ENCODE results near the gene TOMM22. TPM values are rescaled to one million over a fixed set of nuclear protein-coding genes. Genes with fewer than 3 reads are reported as not detected.
"Not testable (repeated sequence)": the region's sequence is repeated elsewhere in the genome, so short reads cannot be mapped to it uniquely, and the experiment has no call there.

Gene TOMM22
- total RNA-seq (2014; rRNA removed; shearing (Covaris generic); ENCODE audit: low replicate concordance): 124 and 162 TPM in 2 replicates

GRCh38 chr22:38681582-38682335, at the start of gene TOMM22:
Gene TOMM22 (plus strand): TSS chr22:38681957. CDS start chr22:38681979, 22 bp downstream.
- DNase-seq (ENCODE audit: low read depth): peak; percentile 84
- in situ Hi-C loops (cut with HindIII; ENCODE audit: low pct_unique_long_range_greater_than_20kb, low sequenced_read_pairs): no loop called here

GRCh38 chr22:38632528-38632927, 49.2 kb upstream of the TOMM22 start:
- in situ Hi-C loops (cut with HindIII; ENCODE audit: low pct_unique_long_range_greater_than_20kb, low sequenced_read_pairs): no loop called here
- no peak for DNase-seq (ENCODE audit: low read depth)

- DNase-seq (ENCODE audit: low read depth): no peak
- in situ Hi-C loops (cut with HindIII; ENCODE audit: low pct_unique_long_range_greater_than_20kb, low sequenced_read_pairs): no loop called here
These were observed 43.5 kb upstream of the TOMM22 start for GRCh38 chr22:38638216-38638615.

GRCh38 chr22:38638728-38639127, 43.0 kb upstream of the TOMM22 start:
- DNase-seq (ENCODE audit: low read depth): no peak
- in situ Hi-C loops (cut with HindIII; ENCODE audit: low pct_unique_long_range_greater_than_20kb, low sequenced_read_pairs): no loop called here

GRCh38 chr22:38641476-38642040, 40.2 kb upstream of the TOMM22 start:
- in situ Hi-C loops (cut with HindIII; ENCODE audit: low pct_unique_long_range_greater_than_20kb, low sequenced_read_pairs): no loop called here
- no peak for DNase-seq (ENCODE audit: low read depth)

- DNase-seq (ENCODE audit: low read depth); in situ Hi-C loops (cut with HindIII; ENCODE audit: low pct_unique_long_range_greater_than_20kb, low sequenced_read_pairs): not testable (repeated sequence)
These were observed 37.5 kb upstream of the TOMM22 start for GRCh38 chr22:38644245-38644644.

GRCh38 chr22:38645430-38645829, 36.3 kb upstream of the TOMM22 start:
- in situ Hi-C loops (cut with HindIII; ENCODE audit: low pct_unique_long_range_greater_than_20kb, low sequenced_read_pairs): no loop called here
- no peak for DNase-seq (ENCODE audit: low read depth)

GRCh38 chr22:38649841-38650522, 31.8 kb upstream of the TOMM22 start:
- DNase-seq (ENCODE audit: low read depth): peak; percentile 18
- in situ Hi-C loops (cut with HindIII; ENCODE audit: low pct_unique_long_range_greater_than_20kb, low sequenced_read_pairs): no loop called here

- in situ Hi-C loops (cut with HindIII; ENCODE audit: low pct_unique_long_range_greater_than_20kb, low sequenced_read_pairs): no loop called here
- DNase-seq (ENCODE audit: low read depth): peak; percentile 22
These were observed 28.9 kb upstream of the TOMM22 start for GRCh38 chr22:38652859-38653258.

GRCh38 chr22:38653741-38654140, 28.0 kb upstream of the TOMM22 start:
- in situ Hi-C loops (cut with HindIII; ENCODE audit: low pct_unique_long_range_greater_than_20kb, low sequenced_read_pairs): no loop called here

GRCh38 chr22:38655519-38656255, 26.1 kb upstream of the TOMM22 start:
- in situ Hi-C loops (cut with HindIII; ENCODE audit: low pct_unique_long_range_greater_than_20kb, low sequenced_read_pairs): no loop called here
- no peak for DNase-seq (ENCODE audit: low read depth)

More at GRCh38 chr22:38653741-38654140, 28.0 kb upstream of the TOMM22 start:
- no peak for DNase-seq (ENCODE audit: low read depth)

- in situ Hi-C loops (cut with HindIII; ENCODE audit: low pct_unique_long_range_greater_than_20kb, low sequenced_read_pairs): no loop called here
- DNase-seq (ENCODE audit: low read depth): peak; percentile 90
These were observed 25.3 kb upstream of the TOMM22 start, which contains the start of the genes CBY1 and FAM227A for GRCh38 chr22:38656256-38657044. Gene CBY1 (plus strand): TSS chr22:38656638. CDS start chr22:38668055, 11,417 bp downstream. Gene FAM227A (minus strand): TSS chr22:38656392. CDS start chr22:38650168, 6,224 bp downstream.

GRCh38 chr22:38657045-38657909, 24.5 kb upstream of the TOMM22 start:
- peak; percentile 19 for DNase-seq (ENCODE audit: low read depth)

GRCh38 chr22:38674888-38675287, 6.9 kb upstream of the TOMM22 start:
- no peak for DNase-seq (ENCODE audit: low read depth)
- in situ Hi-C loops (cut with HindIII; ENCODE audit: low pct_unique_long_range_greater_than_20kb, low sequenced_read_pairs): no loop called here

More at GRCh38 chr22:38657045-38657909, 24.5 kb upstream of the TOMM22 start:
- in situ Hi-C loops (cut with HindIII; ENCODE audit: low pct_unique_long_range_greater_than_20kb, low sequenced_read_pairs): no loop called here

- in situ Hi-C loops (cut with HindIII; ENCODE audit: low pct_unique_long_range_greater_than_20kb, low sequenced_read_pairs): no loop called here
- no peak for DNase-seq (ENCODE audit: low read depth)
These were observed 5.9 kb upstream of the TOMM22 start for GRCh38 chr22:38675833-38676232.

- in situ Hi-C loops (cut with HindIII; ENCODE audit: low pct_unique_long_range_greater_than_20kb, low sequenced_read_pairs): no loop called here
These were observed 3.1 kb downstream of the TOMM22 start for GRCh38 chr22:38684895-38685294.

GRCh38 chr22:38685761-38686160, 4.0 kb downstream of the TOMM22 start:
- in situ Hi-C loops (cut with HindIII; ENCODE audit: low pct_unique_long_range_greater_than_20kb, low sequenced_read_pairs): no loop called here
- DNase-seq (ENCODE audit: low read depth): no peak

More at GRCh38 chr22:38684895-38685294, 3.1 kb downstream of the TOMM22 start:
- no peak for DNase-seq (ENCODE audit: low read depth)
